NT2/D1 (cell line): ENCODE data around the gene PDLIM7.
A peak's percentile ranks its signal among the peaks of the same experiment; 100 is the strongest.

Experiments
- DNase-seq: peaks from one replicate; pipeline ENCODE4 v3.0.0-alpha.2; 2011; ENCODE audit warnings: low read depth, low spot score
- H3K27me3 ChIP-seq: 2 replicates; pipeline ENCODE4 v1.6.0; 2011; ENCODE audit warnings: mild to moderate bottlenecking; ENCODE audit not compliant: insufficient read length, insufficient read depth
- H3K36me3 ChIP-seq: 2 replicates; pipeline ENCODE4 v1.6.1; 2011; ENCODE audit warnings: mild to moderate bottlenecking, low read length, mixed read lengths; ENCODE audit not compliant: insufficient read depth, insufficient read length
- H3K4me1 ChIP-seq: 2 replicates; pipeline ENCODE4 v1.5.1; 2011; ENCODE audit not compliant: insufficient read depth, insufficient read length
- H3K4me3 ChIP-seq: 2 replicates; pipeline ENCODE4 v1.5.1; 2011; ENCODE audit warnings: low read depth; ENCODE audit not compliant: insufficient read length
- H3K9ac ChIP-seq: 2 replicates; pipeline ENCODE4 v1.6.0; 2011; ENCODE audit warnings: low read depth; ENCODE audit not compliant: insufficient read length
- H3K9me3 ChIP-seq: 2 replicates; pipeline ENCODE4 v1.5.1; 2011; ENCODE audit warnings: mild to moderate bottlenecking, low read length; ENCODE audit not compliant: insufficient read depth
- SUZ12 ChIP-seq: IDR thresholded peaks from 2 replicates; pipeline ENCODE4 v1.6.1; 2011; ENCODE audit not compliant: insufficient read length, insufficient read depth; ENCODE audit errors: extremely low read depth
- YY1 ChIP-seq: IDR thresholded peaks from 2 replicates; pipeline ENCODE4 v1.6.1; 2011; ENCODE audit not compliant: insufficient read length, insufficient read depth
- ZNF274 ChIP-seq: IDR thresholded peaks from 2 replicates; pipeline ENCODE4 v1.6.1; 2011; ENCODE audit warnings: mild to moderate bottlenecking, low read depth, low read length

Gene PDLIM7

DNA sequence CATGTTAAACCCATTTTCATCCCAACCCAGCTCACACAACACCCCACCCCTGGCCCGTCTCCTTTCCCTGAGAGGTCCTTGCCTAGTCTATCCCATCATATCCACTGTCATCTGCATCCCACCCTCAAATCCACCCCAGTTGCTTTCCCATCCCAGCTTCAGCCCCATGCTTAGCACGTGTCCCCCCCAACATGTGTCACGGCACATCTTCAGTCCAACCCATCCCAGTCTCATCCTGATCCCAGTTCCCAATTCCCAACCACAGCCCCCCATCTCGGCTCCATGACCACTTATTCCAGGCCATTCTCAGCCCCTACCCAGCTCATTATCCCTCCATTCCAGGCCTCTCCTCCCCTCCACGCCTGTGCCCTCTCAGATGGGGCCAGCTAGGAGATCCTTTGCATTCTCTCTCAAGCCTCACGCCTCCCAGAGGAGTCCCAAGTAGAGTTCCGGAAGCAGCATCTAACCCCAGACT is 23.4 kb downstream of the PDLIM7 start:
- Histone ChIP-seq H3K27me3 (no peaks in the 10 kb centered on the region), H3K9ac (peak overlapping the region; percentile 37), H3K4me1 (peaks cover 46% of the 10 kb centered on the region), H3K36me3 (peaks cover 54% of the 10 kb centered on the region), H3K9me3 (no peaks in the 10 kb centered on the region), H3K4me3 (peak overlapping the region; percentile 23)
- no peak for TF ChIP-seq SUZ12
- no peak for TF ChIP-seq YY1
- TF ChIP-seq ZNF274 = no peak
- DNase-seq = no peak

DNA sequence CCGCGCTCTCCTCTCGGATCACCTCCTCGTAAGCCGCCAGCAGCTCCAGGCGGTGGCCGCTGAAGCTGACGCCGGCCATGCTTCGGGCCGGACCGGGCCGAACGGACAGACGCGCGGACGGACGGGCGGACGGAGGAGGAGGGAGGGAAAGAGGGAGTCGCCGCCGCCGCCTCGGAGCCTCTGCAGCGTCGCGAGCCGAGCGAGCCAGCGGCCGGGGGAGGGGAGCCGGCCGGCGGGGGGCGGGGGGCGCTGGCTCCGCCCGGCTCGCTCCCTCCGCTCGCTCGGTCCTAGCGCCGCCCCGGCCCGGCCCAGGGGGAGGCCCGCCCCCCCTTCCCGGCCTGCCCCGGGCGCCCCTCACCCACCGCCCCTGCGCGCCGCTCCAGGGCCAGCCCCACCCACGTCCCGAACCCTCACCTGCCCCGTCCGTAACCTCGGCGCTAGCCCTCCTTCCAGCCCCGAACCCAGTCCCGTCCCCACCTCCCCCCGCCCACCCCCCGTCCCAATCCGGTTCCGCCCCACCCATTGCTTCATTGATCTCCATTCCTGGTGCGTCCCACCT is 23.9 kb downstream of the PDLIM7 start, which contains the start of gene DBN1:
Gene DBN1, minus strand, starts transcription at position 192 of the 559 bp plus-strand sequence. Its CDS starts 113 bp downstream, at position 79.
- H3K9ac ChIP-seq = peak within 1 kb of the TSS; percentile 99
- no peak for DNase-seq
- TF ChIP-seq YY1 (no peak), ZNF274 (no peak), SUZ12 (no peak)
- no peaks in the 10 kb centered on the region for H3K9me3 ChIP-seq
- peaks cover 50% of the 10 kb centered on the region for H3K4me1 ChIP-seq
- H3K4me3 ChIP-seq = peak within 1 kb of the TSS; percentile 93
- H3K36me3 ChIP-seq = peaks cover 54% of the 10 kb centered on the region
- no peaks in the 10 kb centered on the region for H3K27me3 ChIP-seq

GRCh38 chr5:177472460-177473442 is 24.7 kb downstream of the PDLIM7 start:
- peak overlapping the region; percentile 93 for H3K4me3 ChIP-seq
- H3K9ac ChIP-seq = peak overlapping the region; percentile 99
- no peaks in the 10 kb centered on the region for H3K9me3 ChIP-seq
- peaks cover 54% of the 10 kb centered on the region for H3K4me1 ChIP-seq
- no peak for DNase-seq
- TF ChIP-seq ZNF274 = no peak
- no peak for TF ChIP-seq SUZ12
- TF ChIP-seq YY1 = no peak
- H3K27me3 ChIP-seq = no peaks in the 10 kb centered on the region
- H3K36me3 ChIP-seq = peaks cover 54% of the 10 kb centered on the region

DNA sequence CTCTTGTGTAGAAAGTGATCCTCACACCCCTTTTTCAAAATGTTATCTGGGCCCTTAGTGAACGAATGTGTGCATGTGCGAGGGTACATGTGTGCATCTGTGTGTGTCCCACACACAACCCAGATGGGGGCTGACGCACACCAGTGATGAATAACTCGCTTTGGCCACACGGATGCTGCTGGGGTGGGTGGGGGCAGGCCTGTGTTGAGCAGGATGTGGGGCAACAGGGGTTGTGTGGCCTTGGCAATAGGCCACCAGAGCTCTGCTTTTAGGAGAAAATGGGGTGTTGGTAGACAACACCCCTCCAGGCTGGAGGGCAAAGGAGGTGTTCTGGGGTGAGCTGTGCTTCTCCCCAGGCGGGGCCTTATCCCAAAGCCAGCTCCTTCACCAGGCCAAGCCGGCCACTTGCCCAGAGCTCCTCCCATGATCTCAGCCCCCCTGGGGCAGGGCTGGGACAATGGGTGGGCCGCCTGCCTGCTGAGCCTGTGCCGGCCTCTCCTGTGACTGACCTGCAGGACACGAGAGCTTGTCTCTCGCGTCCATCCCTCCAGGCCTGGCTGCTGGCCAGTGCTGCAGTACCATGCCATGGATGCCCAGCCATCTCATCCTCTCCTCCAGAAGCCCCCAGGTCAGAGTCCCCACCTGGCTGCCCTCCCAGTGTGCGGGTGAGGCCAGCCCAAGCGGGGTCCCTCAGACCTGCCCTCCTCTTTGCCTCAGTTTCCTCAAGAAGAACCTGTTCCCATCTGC is 25.6 kb downstream of the PDLIM7 start:
- H3K9me3 ChIP-seq = no peaks in the 10 kb centered on the region
- peaks cover 57% of the 10 kb centered on the region for H3K36me3 ChIP-seq
- H3K9ac ChIP-seq = peak overlapping the region; percentile 99
- DNase-seq = no peak
- peak overlapping the region; percentile 93 for H3K4me3 ChIP-seq
- TF ChIP-seq SUZ12 = no peak
- TF ChIP-seq ZNF274 = no peak
- no peak for TF ChIP-seq YY1
- H3K27me3 ChIP-seq = no peaks in the 10 kb centered on the region
- H3K4me1 ChIP-seq = peaks cover 54% of the 10 kb centered on the region

DNA sequence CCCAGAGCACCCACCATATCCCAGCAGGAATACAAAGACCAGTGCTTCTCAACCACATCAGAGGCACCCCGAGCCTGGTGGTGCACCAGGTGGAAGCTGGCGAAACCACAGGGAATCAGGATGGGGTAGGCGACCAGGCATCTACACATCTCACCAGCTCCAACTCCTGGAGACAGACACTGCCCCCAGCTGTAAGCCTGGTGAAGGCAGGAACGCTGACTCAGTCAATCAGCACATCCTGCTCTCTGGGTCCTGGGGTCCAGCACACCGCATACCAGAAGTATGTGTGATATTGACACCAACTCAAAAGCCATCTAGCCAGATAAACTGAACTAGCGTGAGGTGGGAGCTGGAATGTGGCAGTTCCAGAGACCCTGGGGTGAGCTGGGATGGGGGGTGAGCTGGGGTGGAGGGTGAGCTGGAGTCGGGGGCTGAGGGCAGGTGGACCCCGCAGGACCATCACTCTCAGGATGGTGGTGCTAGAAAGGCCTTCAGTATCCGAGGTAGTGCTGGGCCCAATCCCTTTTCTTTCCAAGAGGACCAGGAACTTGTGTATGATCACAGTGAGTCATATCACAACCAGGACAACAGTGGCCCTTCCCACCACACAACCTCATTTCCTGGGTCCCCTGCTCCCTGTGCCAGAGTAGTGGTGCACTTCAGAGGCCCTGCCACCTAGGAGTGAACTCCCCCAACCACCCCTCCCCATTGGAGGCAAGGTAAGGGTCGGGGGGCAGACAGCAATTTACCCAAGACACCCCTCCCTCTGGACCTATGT is 26.5 kb downstream of the PDLIM7 start:
- Histone ChIP-seq H3K9ac (no peak overlapping the region), H3K4me1 (peaks cover 51% of the 10 kb centered on the region), H3K9me3 (peaks cover 8% of the 10 kb centered on the region; the same call in 1 of the 2 replicates), H3K4me3 (peak overlapping the region; percentile 93), H3K27me3 (no peaks in the 10 kb centered on the region), H3K36me3 (peaks cover 62% of the 10 kb centered on the region)
- TF ChIP-seq YY1 (no peak), ZNF274 (no peak), SUZ12 (no peak)
- DNase-seq = no peak

DNA sequence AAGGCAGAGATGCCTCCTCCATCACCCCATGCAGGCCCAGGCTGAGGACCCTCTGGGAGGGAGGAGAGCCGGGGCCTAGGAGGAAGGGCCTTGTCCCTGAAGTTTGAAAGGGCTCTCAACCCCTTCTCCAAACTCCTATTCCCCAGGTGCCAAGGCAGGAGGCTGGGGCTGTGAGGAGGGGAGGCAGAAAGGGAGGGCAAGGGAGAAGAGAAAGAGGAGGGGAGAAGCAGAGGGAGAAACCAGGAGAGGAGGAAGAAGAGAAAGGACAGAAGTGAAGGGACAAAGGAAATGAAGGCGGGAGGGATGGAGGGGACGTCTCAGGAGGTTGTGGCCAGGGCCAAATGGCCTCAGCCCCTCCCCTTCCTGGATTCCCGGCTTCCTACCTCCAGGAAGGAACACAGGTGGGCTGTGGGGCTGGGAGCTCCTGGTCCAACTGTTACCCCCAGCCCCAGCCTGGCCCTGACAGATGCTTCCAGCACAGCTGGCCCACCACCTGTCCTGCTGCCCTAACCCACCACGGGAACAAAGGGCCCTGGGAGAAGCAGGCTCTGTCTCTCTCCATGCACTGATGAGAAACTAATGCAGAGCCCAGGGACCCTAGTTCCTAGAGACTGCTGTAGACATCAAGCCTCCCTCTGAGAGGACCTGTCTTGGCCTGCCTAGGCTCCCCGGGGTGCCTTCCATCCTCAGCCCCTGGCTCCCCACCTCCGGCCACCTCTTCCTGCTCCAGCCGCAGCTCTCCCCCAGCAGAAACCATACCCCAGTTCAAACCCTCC is 27.5 kb downstream of the PDLIM7 start:
- H3K4me3 ChIP-seq = no peak overlapping the region
- H3K9ac ChIP-seq = peak overlapping the region; percentile 71
- H3K9me3 ChIP-seq = peaks cover 9% of the 10 kb centered on the region; the same call in 1 of the 2 replicates
- TF ChIP-seq ZNF274 = no peak
- no peak for TF ChIP-seq YY1
- no peak for TF ChIP-seq SUZ12
- no peak for DNase-seq
- H3K4me1 ChIP-seq = peaks cover 47% of the 10 kb centered on the region
- H3K27me3 ChIP-seq = no peaks in the 10 kb centered on the region
- peaks cover 72% of the 10 kb centered on the region for H3K36me3 ChIP-seq
